Mucosa of descending colon (tissue), 3 donors: ENCODE results near the gene ZSCAN10. TPM values are rescaled to one million over a fixed set of nuclear protein-coding genes. Genes with fewer than 3 reads are reported as not detected.
A peak's percentile ranks its signal among the peaks of the same experiment; 100 is the strongest.
"Not testable (repeated sequence)": the region's sequence is repeated elsewhere in the genome, so short reads cannot be mapped to it uniquely, and the experiment has no call there.

ENCODE experiments used
- ATAC-seq: fragments of 200-7000 bp; cut with Tn5 transposase; one replicate; pipeline ENCODE4 v1.9.1; 2020; ENCODE audit warnings: mild to moderate bottlenecking, moderate library complexity
- DNase-seq, 3 donors: peaks; one replicate each; pipeline ENCODE4 v3.0.0-alpha.2; 2020
- H3K36me3 ChIP-seq: fragments of 200-600 bp; one replicate; pipeline ENCODE4 v1.8.0; 2021; ENCODE audit warnings: low read depth, mild to moderate bottlenecking
- H3K4me1 ChIP-seq: fragments of 200-600 bp; one replicate; pipeline ENCODE4 v1.8.0; 2021; ENCODE audit warnings: low read depth, mild to moderate bottlenecking
- H3K4me3 ChIP-seq: fragments of 200-600 bp; one replicate; pipeline ENCODE4 v1.8.0; 2021; ENCODE audit warnings: mild to moderate bottlenecking
- H3K9me3 ChIP-seq: fragments of 200-600 bp; one replicate; pipeline ENCODE4 v1.8.0; 2021; ENCODE audit warnings: mild to moderate bottlenecking
- intact Hi-C, 2 donors: fragments of 100-400 bp; cut with DNase I in 1 of 2; cut with micrococcal nuclease in 1 of 2; formaldehyde crosslinking; loops; one replicate each; pipeline versions ENCODE4 v1.11.0 to v1.11.1; 2022; cut with DNase I, micrococcal nuclease
- total RNA-seq, 3 donors: library from RNA; stranded (reverse); fragmentation: NEBNext Ultra II Directional in 2 of 3; extraction: Animal tissue kit (Norgen Biotek cat#: 25700) in 2 of 3; gene quantifications; one replicate each; pipeline versions ENCODE4 v1.2.1 to v1.2.4, GENCODE V29; 2021 to 2023
- TF ChIP-seq, protein P1 (sequence below): fragments of 200-600 bp; IDR thresholded peaks from one replicate; pipeline ENCODE4 v1.8.0; 2022; ENCODE audit warnings: antibody characterized with exemption, mild to moderate bottlenecking
- donor health status: DM: no; HTN: no; CAD: no; lungs with moderate emphysema.
- donor health status: DM: no; HTN: no; CAD: no.
- donor health status: DM: no; HTN: yes; CAD: no.

ZSCAN10 gene
- total RNA-seq, 3 donors from 2014 or later: not detected

DNA sequence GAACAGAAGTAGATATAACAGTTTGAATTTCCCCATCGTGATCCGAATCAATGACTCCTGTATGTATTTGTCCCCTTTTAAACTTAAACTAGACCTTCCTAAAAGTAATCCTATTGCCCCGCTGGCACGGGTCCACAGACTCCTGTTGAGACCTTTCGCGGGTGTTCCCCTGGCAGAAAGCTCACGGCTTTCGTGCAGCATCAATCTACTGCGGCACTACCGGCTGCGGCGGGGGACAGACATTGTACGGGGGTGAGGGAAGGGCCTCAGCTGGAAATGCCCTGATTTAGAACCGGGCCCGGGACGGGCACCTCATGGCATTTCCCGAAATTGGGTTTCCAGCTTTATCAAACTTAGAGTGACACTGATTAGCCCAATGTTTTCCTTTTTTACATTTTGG, 19.1 kb downstream of the ZSCAN10 start:
- Histone ChIP-seq H3K4me1 (no peaks in the 10 kb centered on the region), H3K36me3 (no peaks in the 10 kb centered on the region), H3K4me3 (no peak overlapping the region), H3K9me3 (no peaks in the 10 kb centered on the region)
- no peak for ATAC-seq
- TF ChIP-seq, protein P1, sequence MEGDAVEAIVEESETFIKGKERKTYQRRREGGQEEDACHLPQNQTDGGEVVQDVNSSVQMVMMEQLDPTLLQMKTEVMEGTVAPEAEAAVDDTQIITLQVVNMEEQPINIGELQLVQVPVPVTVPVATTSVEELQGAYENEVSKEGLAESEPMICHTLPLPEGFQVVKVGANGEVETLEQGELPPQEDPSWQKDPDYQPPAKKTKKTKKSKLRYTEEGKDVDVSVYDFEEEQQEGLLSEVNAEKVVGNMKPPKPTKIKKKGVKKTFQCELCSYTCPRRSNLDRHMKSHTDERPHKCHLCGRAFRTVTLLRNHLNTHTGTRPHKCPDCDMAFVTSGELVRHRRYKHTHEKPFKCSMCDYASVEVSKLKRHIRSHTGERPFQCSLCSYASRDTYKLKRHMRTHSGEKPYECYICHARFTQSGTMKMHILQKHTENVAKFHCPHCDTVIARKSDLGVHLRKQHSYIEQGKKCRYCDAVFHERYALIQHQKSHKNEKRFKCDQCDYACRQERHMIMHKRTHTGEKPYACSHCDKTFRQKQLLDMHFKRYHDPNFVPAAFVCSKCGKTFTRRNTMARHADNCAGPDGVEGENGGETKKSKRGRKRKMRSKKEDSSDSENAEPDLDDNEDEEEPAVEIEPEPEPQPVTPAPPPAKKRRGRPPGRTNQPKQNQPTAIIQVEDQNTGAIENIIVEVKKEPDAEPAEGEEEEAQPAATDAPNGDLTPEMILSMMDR: no peak
- intact Hi-C loops: no loop called here
- peak in 2 of 3 donors; percentile 10 to 43 for DNase-seq

DNA sequence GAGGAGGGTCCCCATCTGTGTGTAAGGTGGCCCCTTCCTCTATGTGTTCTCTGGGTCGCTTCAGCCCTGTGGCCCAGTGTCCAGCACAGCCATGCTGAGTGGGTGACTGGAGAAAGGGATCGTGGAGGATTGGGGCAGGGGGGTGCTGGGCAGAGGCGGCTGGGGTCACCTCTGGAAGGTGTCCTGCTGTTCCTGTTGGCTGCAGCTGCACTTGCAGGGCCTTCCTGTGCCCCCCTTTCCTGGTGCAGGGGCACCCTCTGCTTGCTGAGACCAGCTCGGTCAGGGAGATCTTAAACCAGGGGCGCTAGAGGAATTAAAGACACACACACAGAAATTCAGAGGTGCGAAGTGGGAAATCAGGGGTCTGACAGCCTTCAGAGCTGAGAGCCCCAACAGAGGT, 22.5 kb downstream of the ZSCAN10 start:
- Histone ChIP-seq H3K9me3 (no peaks in the 10 kb centered on the region), H3K4me1 (no peaks in the 10 kb centered on the region), H3K4me3 (no peak overlapping the region), H3K36me3 (no peaks in the 10 kb centered on the region)
- ATAC-seq (no peak), DNase-seq (peak in 2 of 3 donors; percentile 18 to 43)
- TF ChIP-seq, protein P1: no peak
- intact Hi-C loops: no loop called here

DNA sequence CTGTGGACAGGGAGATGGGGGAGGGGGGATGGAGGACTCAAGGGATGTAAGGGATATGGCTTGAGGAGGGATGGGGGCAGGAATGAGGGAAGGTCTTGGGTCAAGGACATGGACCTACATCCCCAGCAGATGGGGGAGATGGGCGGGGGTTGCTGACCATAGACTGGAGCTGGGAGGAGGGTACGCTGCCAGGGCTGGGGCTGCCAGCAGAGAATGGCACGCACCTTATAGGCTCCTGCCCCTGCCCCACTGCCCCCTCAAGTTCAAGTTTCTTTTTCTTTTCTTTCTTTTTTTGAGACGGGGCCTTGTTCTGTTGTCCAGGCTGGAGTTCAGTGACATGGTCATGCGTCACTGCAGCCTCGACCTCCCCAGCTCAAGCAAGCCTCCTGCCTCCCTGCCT, 23.1 kb downstream of the ZSCAN10 start:
- H3K4me1 ChIP-seq, intact Hi-C loops, ATAC-seq, H3K36me3 ChIP-seq, H3K4me3 ChIP-seq, H3K9me3 ChIP-seq: not testable (repeated sequence)
- DNase-seq: peak in 2 of 3 donors; percentile 17 to 39

DNA sequence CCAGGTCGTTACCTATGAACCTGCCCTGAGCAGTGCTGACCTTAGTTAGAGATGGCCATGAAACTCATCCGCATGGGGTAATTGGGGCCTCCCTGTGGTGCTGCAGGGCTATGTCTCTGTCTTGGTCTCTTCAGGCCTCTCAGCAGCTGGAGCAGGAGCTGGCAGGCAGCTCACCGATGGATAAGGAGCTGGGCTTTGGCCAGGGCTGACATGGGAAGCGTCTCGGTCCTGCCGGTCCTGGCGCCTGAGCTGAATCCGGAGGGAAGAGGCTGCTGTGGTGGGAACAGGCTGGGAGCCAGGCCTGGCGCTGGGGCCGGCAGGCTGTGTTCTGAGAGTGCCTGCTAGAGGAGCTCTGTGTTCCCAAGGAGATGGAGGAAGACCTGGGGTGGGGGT, 23.6 kb downstream of the ZSCAN10 start:
- intact Hi-C loops: no loop called here

DNA sequence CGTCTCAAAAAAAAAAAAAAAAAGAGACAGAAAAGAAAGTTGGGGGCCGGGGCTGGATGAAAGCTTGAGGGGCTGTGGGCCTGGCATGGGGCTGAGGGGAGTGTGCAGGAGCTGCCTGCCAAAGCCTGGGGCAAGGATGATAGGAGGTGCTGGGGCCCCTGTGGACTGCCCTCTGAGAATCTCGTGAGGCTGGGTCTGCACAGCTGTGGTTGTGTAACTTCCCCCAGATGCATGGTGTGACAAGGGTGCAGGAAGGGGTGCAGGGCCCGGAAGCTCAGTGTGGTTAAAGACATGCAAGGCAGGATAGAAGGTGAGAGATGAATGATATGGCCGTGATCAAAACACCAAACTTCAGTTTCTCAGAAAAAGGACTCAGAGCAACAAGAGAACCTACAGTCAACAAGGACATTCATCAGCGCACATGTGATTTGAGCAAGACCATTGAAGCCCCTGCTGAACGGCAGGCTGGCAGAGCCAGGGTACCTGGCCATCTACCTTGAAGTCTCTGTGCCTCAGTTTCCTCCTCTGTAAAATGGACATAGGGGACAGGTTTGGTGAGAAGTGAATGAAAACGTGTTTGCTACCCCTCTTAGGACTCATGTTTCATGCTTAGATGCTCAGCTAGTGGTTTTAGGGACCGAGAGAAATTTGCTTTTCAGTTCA, 24.1 kb downstream of the ZSCAN10 start:
- TF ChIP-seq, protein P1: no peak
- DNase-seq (peak; percentile 56 to 85 (median 56)), ATAC-seq (peak; percentile 81)
- Histone ChIP-seq H3K36me3 (no peaks in the 10 kb centered on the region), H3K4me3 (no peak overlapping the region), H3K9me3 (no peaks in the 10 kb centered on the region), H3K4me1 (no peaks in the 10 kb centered on the region)
- intact Hi-C loops: no loop called here

More for the DNA sequence above, 23.6 kb downstream of the ZSCAN10 start:
- Histone ChIP-seq H3K4me3 (no peak overlapping the region), H3K4me1 (no peaks in the 10 kb centered on the region), H3K36me3 (no peaks in the 10 kb centered on the region), H3K9me3 (no peaks in the 10 kb centered on the region)
- ATAC-seq (peak; percentile 14), DNase-seq (peak in 2 of 3 donors; percentile 26 to 52)
- TF ChIP-seq, protein P1: no peak

DNA sequence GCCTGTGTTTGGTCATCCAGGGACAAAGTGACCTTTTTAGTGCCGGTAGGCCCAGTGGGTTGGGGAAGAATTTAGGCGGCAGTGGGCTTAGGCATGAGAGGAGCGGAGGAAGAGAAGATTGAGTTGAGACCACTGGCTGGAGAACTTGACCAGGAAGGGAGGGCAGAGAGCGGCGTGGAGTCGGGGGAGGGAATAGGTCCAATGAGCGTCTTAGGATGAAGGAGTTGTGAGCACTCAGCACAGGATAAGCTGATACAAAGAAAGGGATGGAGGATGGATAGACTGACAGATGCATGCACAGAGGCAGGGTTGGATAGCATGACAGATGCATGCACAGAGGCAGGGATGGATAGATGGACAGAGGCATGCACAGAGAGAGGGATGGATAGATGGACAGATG, 25.6 kb downstream of the ZSCAN10 start:
- H3K36me3 ChIP-seq: no peaks in the 10 kb centered on the region
- H3K4me1 ChIP-seq: peaks cover under 1% of the 10 kb centered on the region
- ATAC-seq (no peak), DNase-seq (peak in 1 of 3 donors; percentile 28)
- TF ChIP-seq, protein P1: no peak
- H3K9me3 ChIP-seq: no peaks in the 10 kb centered on the region
- intact Hi-C loops: no loop called here
- no peak overlapping the region for H3K4me3 ChIP-seq

DNA sequence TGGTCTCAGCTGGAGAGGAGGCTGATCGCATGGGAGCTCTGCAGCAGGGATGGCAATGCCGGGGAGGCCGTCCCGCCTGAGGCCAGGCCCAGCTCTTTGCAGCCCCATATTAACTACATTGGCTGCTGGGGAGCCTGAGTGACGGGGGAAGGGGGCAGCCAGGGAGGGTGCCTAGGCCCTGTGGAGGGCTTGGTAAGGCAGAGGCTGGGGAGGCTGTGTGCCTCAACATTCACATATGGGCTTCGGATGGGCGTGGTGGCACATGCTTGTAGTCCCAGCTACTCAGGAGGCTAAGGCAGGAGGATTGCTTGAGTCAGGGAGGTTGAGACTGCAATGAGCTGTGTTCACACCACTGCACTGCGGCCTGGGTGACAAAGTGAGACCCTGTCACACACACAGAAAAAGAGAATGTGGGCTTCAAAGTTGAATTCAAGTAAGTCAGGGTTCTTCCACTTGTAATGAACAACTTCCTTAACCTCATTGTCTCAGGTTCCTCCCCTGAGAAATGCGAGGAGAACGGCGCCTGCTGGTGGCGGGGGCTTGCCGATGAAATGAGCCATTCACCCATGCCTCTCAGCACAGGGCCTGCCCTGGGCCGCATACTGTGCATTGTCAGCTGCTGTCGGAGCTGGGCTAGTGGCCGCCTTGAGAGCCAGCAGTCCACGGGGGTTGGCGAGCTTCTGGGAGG, 26.4 kb downstream of the ZSCAN10 start:
- DNase-seq (peak in 1 of 3 donors; percentile 34), ATAC-seq (peak; percentile 6)
- H3K4me3 ChIP-seq, H3K9me3 ChIP-seq, H3K36me3 ChIP-seq, H3K4me1 ChIP-seq, intact Hi-C loops: not testable (repeated sequence)

DNA sequence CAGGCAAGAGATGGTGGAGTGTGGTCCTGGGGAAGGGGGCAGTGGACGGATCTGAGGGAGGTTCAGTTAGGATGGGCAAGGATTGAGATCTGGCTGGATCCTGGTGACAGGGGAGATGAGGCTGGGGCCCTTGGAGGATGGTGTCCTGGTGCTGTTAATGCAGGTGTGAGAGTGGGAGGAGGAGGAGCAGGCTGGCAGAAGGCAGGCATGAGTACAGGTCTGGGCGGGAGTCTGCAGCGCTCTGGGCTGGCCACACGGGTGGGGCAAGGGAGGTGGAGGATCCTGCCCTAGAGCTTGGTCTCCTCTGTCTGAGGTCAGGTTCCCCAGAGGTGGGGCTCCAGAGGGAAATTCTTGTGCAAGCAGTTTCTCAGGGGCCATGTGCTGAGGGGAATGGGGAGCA, 26.9 kb downstream of the ZSCAN10 start:
- peak; percentile 33 for ATAC-seq
- H3K36me3 ChIP-seq: not testable (repeated sequence)

More for the DNA sequence above, 26.9 kb downstream of the ZSCAN10 start:
- H3K4me3 ChIP-seq, intact Hi-C loops, H3K9me3 ChIP-seq, H3K4me1 ChIP-seq: not testable (repeated sequence)
- peak in 2 of 3 donors; percentile 12 to 55 for DNase-seq
